HPDE6-E6E7 (cell line): ENCODE measurements around the gene COL25A1.
A peak's percentile ranks its signal among the peaks of the same experiment; 100 is the strongest.

Experiments
- DNase-seq: peaks from one replicate; pipeline ENCODE4 v3.0.0; 2011; ENCODE audit warnings: missing footprints; ENCODE audit errors: extremely low spot score

The COL25A1 gene

GRCh38 chr4:109291707-109292238, 10.7 kb downstream of the COL25A1 start:
- no peak for DNase-seq

GRCh38 chr4:109290918-109291317, 11.5 kb downstream of the COL25A1 start:
- no peak for DNase-seq

DNA sequence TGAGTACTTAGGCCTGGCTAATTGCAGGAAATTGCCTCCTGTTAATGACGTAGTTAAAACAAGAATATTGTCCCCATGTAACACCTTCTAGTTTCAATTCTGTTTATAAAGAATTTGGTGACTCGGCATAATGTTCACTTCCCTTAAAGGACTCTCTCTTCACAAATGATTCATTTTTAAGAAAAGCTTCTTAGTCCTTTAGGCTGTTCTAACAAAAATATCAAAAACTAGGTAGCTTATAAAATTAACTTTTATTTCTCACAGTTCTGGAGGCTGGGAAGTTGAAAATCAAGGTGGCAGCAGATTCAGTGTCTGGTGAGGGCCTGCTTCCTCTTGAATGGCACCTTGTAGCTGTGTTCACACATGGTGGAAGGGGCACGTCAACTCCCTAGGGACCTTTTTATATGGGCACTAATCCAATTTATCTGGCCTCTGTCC, 23.8 kb downstream of the COL25A1 start:
- no peak for DNase-seq

- DNase-seq: no peak
Measured at GRCh38 chr4:109276482-109277095, 25.9 kb downstream of the COL25A1 start.

- DNase-seq: no peak
Measured at GRCh38 chr4:109275066-109275745, 27.3 kb downstream of the COL25A1 start.

- no peak for DNase-seq
Measured at GRCh38 chr4:109266891-109267290, 35.6 kb downstream of the COL25A1 start.

GRCh38 chr4:109266236-109266635, 36.2 kb downstream of the COL25A1 start:
- no peak for DNase-seq

GRCh38 chr4:109263721-109264120, 38.7 kb downstream of the COL25A1 start:
- no peak for DNase-seq

- DNase-seq: no peak
Measured at GRCh38 chr4:109256818-109257217, 45.6 kb downstream of the COL25A1 start.

- DNase-seq: no peak
Measured at GRCh38 chr4:109254845-109255244, 47.6 kb downstream of the COL25A1 start.

DNA sequence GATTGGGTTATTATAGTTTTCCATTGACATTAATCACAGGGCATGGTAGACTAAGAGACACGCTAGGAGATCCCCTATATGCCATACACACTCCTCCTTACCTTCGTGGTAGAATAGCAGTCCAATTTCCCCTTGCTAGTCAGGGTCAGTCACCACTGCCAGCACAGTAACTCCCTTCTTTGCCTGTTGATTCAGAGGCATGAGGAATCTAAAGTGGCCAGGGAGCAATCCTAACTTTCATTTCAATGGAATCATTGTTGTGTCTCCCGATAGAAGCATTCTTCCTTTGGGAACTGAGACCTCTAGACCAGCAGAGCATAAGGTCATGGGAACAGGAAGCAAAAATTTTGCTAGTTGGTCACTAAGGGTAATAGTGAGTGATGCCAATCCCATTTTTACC, 51.1 kb downstream of the COL25A1 start:
- no peak for DNase-seq

GRCh38 chr4:109248322-109248900, 54.0 kb downstream of the COL25A1 start:
- DNase-seq: no peak

- DNase-seq: no peak
Measured at GRCh38 chr4:109243871-109244270, 58.6 kb downstream of the COL25A1 start.

DNA sequence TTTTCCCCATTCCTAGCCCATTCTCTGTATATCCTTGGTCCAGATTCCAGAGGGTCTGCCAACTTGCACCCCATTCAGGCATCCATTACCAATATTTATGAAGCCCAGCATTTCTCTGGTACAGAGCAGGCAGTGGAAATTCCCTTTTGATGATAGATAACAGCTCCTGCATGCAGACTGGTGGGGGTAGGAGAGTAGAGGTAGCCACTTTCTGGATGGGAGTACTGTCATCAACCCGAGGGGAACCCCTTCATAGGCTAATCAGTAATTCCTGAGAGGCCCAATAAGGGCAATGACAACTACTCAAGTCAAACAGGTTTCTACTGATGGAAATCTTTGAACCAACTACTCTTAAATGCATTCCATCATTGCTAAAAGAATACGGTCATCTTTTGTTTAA, 63.7 kb downstream of the COL25A1 start:
- DNase-seq: no peak

DNA sequence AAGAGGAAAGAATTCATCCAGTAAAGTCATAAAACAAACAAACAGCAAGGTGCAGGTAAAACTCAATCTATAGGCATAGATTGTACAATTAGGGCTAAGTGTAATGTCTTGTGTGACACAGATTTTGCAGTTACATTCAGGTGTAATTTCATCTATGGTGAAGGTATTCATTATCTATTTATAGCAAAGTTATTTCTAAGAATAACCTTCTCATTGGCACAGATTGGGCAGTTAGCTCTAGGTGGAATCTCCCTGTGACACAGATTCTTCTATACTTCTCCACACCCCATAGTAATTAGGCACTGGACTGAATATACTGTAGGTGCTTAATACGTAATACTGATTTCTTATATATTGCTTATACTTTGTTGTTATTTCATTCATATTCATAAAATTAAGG, 66.8 kb downstream of the COL25A1 start:
- DNase-seq: no peak

DNA sequence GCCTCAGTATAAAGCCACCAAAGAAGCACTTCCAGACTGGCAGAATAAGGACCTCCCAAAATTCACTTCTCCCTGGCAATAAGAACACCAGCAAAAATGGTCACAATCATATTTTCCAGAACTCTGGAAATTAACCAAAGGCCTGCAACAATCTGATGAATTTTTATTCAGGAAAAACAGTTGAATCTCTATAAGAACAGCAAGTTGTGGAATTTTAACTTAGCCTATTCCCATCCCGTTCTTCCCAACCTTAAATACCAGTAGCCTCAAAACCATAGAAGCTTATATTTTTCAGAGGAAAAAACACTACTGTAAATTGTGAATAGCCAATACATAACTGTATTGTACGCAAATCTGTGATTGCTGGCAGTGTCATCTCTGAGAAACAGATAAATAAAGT, 67.9 kb downstream of the COL25A1 start:
- no peak for DNase-seq

GRCh38 chr4:109233570-109233969, 68.9 kb downstream of the COL25A1 start:
- peak; percentile 49 for DNase-seq

DNA sequence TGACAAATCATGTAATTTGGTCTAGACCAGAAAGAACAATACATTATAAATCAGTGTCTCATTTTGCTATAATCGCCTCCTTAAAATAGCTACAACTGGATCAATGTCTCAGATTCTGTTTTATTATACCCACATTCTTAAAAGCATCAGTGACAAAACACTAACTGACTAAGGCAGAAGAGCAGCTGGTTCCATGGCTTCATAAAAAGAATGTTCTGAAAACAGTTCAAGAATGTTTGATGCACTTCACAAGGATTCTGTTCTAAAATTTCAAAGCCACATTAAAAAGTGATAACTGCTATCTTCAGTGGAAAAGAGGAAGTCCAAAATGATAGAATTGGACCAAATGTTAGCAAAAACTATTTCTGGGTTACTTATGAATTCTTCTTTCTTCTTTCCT, 69.8 kb downstream of the COL25A1 start:
- DNase-seq: no peak

- no peak for DNase-seq
Measured at GRCh38 chr4:109231331-109231730, 71.1 kb downstream of the COL25A1 start.

- DNase-seq: no peak
Measured at GRCh38 chr4:109229028-109229427, 73.4 kb downstream of the COL25A1 start.

DNA sequence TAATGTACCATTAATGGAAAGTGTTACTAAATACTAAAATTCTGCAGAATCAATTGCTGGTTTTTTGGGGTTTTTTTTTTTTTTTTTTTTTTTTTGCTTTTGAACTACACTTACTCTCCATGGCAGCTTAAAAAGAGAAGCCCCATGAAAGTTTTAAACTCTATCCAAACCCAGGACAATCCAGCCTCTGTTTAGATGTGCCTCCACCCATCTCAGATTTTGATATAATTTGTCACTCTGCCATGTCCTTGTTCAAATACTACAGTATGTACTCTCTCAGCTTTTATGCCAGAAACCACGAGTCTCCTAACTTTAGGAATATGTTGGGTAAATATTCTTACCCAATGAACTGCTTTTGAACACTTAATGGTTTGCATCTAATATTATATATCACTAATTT, 84.2 kb downstream of the COL25A1 start:
- no peak for DNase-seq

GRCh38 chr4:109216085-109216696, 86.3 kb downstream of the COL25A1 start:
- no peak for DNase-seq

- DNase-seq: no peak
Measured at GRCh38 chr4:109215506-109215905, 87.0 kb downstream of the COL25A1 start.
